Measurements from ENCODE around the gene ABT1.

ABT1 gene

GRCh38 chr6:26600759-26601158 lies 4.0 kb downstream of the ABT1 start:
- Histone ChIP-seq H3K4me1 (peaks cover 3% of the 10 kb centered on the region), H3K4me3 (ENCODE audit: low read depth, low read length) (no peak overlapping the region), H3K27me3 (ENCODE audit: control insufficient read depth, insufficient read depth, low read length) (no peaks in the 10 kb centered on the region), H3K27ac (no peak overlapping the region), H2AFZ (no peak overlapping the region), H3K9ac (no peak overlapping the region), H3K36me3 (ENCODE audit: control insufficient read depth, insufficient read depth, low read length) (no peaks in the 10 kb centered on the region), H3K9me3 (ENCODE audit: control insufficient read depth, low read length) (no peaks in the 10 kb centered on the region), H3K79me2 (no peaks in the 10 kb centered on the region), H3K4me2 (ENCODE audit: low read length) (no peak overlapping the region)
- TF ChIP-seq, protein P1, sequence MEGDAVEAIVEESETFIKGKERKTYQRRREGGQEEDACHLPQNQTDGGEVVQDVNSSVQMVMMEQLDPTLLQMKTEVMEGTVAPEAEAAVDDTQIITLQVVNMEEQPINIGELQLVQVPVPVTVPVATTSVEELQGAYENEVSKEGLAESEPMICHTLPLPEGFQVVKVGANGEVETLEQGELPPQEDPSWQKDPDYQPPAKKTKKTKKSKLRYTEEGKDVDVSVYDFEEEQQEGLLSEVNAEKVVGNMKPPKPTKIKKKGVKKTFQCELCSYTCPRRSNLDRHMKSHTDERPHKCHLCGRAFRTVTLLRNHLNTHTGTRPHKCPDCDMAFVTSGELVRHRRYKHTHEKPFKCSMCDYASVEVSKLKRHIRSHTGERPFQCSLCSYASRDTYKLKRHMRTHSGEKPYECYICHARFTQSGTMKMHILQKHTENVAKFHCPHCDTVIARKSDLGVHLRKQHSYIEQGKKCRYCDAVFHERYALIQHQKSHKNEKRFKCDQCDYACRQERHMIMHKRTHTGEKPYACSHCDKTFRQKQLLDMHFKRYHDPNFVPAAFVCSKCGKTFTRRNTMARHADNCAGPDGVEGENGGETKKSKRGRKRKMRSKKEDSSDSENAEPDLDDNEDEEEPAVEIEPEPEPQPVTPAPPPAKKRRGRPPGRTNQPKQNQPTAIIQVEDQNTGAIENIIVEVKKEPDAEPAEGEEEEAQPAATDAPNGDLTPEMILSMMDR (IDR thresholded peaks at IDR 0.05) = no peak

DNA sequence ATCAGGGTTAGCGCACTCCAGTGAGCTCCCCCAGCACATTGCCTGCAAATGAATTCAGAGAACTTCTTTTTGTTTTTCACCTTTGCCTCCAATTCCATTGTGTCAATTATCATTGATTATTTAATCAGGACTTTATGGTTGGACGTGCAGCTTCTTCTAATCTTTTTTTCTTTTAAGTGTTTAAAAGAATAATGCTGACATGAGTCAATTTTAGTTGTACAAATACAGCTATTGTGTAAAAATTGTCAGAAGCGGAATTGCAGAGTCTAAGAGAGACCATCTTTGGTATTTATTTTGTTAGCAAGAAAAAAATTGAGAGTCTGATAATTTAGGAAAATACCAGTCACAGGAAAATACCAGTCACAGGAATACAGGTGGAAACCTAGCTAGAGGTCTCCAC lies 5.5 kb downstream of the ABT1 start:
- Histone ChIP-seq H3K4me1 (peaks cover 3% of the 10 kb centered on the region), H2AFZ (no peak overlapping the region), H3K9ac (no peak overlapping the region), H3K4me2 (ENCODE audit: low read length) (no peak overlapping the region), H3K27ac (no peak overlapping the region), H3K36me3 (ENCODE audit: control insufficient read depth, insufficient read depth, low read length) (no peaks in the 10 kb centered on the region), H3K4me3 (ENCODE audit: low read depth, low read length) (no peak overlapping the region), H3K27me3 (ENCODE audit: control insufficient read depth, insufficient read depth, low read length) (no peaks in the 10 kb centered on the region), H3K9me3 (ENCODE audit: control insufficient read depth, low read length) (no peaks in the 10 kb centered on the region), H3K79me2 (no peaks in the 10 kb centered on the region)
- TF ChIP-seq, protein P1 (IDR thresholded peaks at IDR 0.05) = no peak

GRCh38 chr6:26604026-26604425 lies 7.3 kb downstream of the ABT1 start:
- no peak overlapping the region for H3K4me2 ChIP-seq (ENCODE audit: low read length)
- no peak overlapping the region for H2AFZ ChIP-seq
- TF ChIP-seq, protein P1 (IDR thresholded peaks at IDR 0.05) = no peak
- H3K4me3 ChIP-seq (ENCODE audit: low read depth, low read length) = no peak overlapping the region
- H3K4me1 ChIP-seq = no peaks in the 10 kb centered on the region
- no peaks in the 10 kb centered on the region for H3K9me3 ChIP-seq (ENCODE audit: control insufficient read depth, low read length)
- no peak overlapping the region for H3K27ac ChIP-seq
- no peaks in the 10 kb centered on the region for H3K79me2 ChIP-seq
- H3K36me3 ChIP-seq (ENCODE audit: control insufficient read depth, insufficient read depth, low read length) = no peaks in the 10 kb centered on the region
- H3K9ac ChIP-seq = no peak overlapping the region
- H3K27me3 ChIP-seq (ENCODE audit: control insufficient read depth, insufficient read depth, low read length) = no peaks in the 10 kb centered on the region

DNA sequence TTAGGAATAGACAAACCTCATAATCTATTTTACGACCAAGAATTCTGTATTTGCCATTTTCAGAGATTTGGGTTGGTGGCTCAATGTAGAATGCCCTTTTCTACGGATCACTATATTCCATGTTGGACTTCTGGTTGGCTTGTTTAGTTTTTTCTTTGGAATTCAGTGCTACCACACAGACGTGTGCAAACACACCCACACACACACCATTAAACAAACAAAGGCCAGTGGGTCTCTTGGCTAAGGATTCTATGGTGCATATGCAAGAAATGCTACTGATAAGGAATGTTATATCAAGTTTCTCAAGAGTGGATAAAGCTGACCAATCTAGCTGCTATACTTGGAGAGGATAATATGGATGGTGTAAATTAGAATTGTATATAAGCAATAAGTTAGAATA lies 8.0 kb downstream of the ABT1 start:
- H3K4me1 ChIP-seq = no peaks in the 10 kb centered on the region
- no peaks in the 10 kb centered on the region for H3K36me3 ChIP-seq (ENCODE audit: control insufficient read depth, insufficient read depth, low read length)
- H3K9me3 ChIP-seq (ENCODE audit: control insufficient read depth, low read length) = no peaks in the 10 kb centered on the region
- TF ChIP-seq, protein P1 (IDR thresholded peaks at IDR 0.05) = no peak
- no peaks in the 10 kb centered on the region for H3K27me3 ChIP-seq (ENCODE audit: control insufficient read depth, insufficient read depth, low read length)
- H3K9ac ChIP-seq = no peak overlapping the region
- H3K4me3 ChIP-seq (ENCODE audit: low read depth, low read length) = no peak overlapping the region
- H2AFZ ChIP-seq = no peak overlapping the region
- H3K79me2 ChIP-seq = no peaks in the 10 kb centered on the region
- no peak overlapping the region for H3K4me2 ChIP-seq (ENCODE audit: low read length)
- H3K27ac ChIP-seq = no peak overlapping the region

- H3K4me1 ChIP-seq = no peaks in the 10 kb centered on the region
- H2AFZ ChIP-seq = peak overlapping the region; percentile 26
- TF ChIP-seq, protein P1 (IDR thresholded peaks at IDR 0.05) = peak; percentile 50
- no peaks in the 10 kb centered on the region for H3K79me2 ChIP-seq
- H3K9me3 ChIP-seq (ENCODE audit: control insufficient read depth, low read length) = no peaks in the 10 kb centered on the region
- peak overlapping the region; percentile 12 for H3K4me3 ChIP-seq (ENCODE audit: low read depth, low read length)
- no peaks in the 10 kb centered on the region for H3K27me3 ChIP-seq (ENCODE audit: control insufficient read depth, insufficient read depth, low read length)
- H3K4me2 ChIP-seq (ENCODE audit: low read length) = no peak overlapping the region
- no peak overlapping the region for H3K27ac ChIP-seq
- H3K36me3 ChIP-seq (ENCODE audit: control insufficient read depth, insufficient read depth, low read length) = no peaks in the 10 kb centered on the region
- H3K9ac ChIP-seq = no peak overlapping the region
Measured at GRCh38 chr6:26607434-26608230, 10.9 kb downstream of the ABT1 start.
